ENCODE measurements around the gene NFIA. TPM values are rescaled to one million over a fixed set of nuclear protein-coding genes. Genes with fewer than 3 reads are reported as not detected.

The NFIA gene
- total and polyA plus RNA-seq, 8 donors, result 9.6 to 108 (median 37.2) TPM

DNA sequence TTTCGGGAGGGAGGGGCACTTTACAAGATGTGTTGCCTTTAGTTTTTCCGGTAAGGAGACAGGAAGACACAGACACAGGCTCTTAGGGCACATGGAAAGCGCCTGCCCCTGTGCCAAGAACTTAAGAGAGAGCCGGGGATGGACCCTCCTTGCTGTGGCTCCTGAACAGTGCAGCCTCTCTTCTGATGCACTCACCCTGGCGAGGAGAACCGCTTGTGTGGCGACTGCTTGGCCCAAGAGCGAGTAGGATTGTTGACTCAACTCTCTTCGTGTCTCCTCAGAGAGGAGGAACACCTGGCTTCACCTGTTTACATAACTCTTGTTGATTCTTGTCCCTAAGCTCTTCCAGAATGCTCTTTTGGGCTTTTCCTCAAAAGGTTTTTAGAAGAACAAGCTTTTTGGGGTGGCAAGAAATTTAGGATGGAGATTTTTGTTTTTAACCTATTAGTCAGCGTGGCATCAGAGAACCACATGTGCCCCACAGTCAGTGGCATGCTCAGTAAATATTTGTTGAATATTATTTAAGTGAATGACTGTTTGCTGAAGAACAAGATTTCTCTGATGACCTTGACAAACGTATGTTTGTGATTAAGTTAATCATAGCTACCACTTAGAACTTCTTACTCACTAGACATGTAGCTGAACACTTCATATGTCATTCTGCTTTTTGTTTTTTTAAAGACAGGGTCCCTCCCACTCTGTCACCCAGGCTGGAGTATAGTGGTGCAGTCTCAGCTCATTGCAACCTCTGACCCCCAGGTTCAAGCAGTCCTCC, 60.6 kb downstream of the NFIA start:
- Histone ChIP-seq H3K27ac (peak overlapping the region in 4 of 5 donors; percentile 30 to 54 (median 42)), H3K9me3 (no peaks in the 10 kb centered on the region), H3K4me1 (peaks cover 28 to 76% (median 46%) of the 10 kb centered on the region in 4 donors), H3K27me3 (no peaks in the 10 kb centered on the region), H3K36me3 (no peaks in the 10 kb centered on the region), H3K4me3 (no peak overlapping the region)
- 50 to 71% (median 59%) methylated on average over 11 of the region's 11 CpGs for WGBS, 5 donors
- TF ChIP-seq POLR2AphosphoS5 (IDR thresholded peaks at IDR 0.05) (no peak), POLR2A (IDR thresholded peaks at IDR 0.05) (no peak), EP300 (IDR thresholded peaks at IDR 0.05) (no peak), CTCF (IDR thresholded peaks at IDR 0.05) (no peak)
- DNase-seq, result no peak
- intact Hi-C loops (cut with DNase I; ENCODE audit: low total_unique reads), result no loop called here

DNA sequence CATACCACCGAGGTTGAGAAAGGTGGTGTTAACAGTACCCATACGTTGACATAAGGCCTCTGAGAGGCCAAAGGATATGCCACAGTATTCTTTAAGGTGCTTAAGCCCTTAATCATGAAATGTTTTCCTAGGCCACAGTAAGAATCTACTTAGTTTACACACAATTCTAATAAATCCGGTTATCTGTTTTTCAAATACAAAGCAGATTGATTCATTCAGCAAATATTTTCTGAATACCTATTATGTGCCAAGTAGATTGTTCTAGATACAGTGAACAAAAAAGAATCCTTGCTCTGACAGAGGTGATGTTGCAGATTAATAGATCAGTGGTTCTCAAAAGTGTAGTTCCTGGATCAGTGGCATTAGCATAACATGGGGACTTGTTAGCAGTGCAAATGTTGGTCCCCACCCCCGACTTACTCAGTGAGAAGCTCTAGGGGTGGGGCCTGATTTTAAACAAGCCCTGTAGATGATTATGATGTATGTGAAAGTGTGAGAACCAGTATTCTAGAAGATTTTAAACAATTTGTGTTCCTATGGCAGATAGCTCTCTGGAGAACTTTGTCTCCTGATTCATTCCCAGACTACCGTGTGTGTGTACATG, 61.6 kb downstream of the NFIA start:
- whole genome bisulfite sequencing, 5 donors, result 42 to 63% (median 45%) methylated on average over 5 of the region's 5 CpGs
- Histone ChIP-seq H3K27me3 (no peaks in the 10 kb centered on the region), H3K9me3 (no peaks in the 10 kb centered on the region), H3K36me3 (no peaks in the 10 kb centered on the region), H3K27ac (peak overlapping the region in 2 of 5 donors; percentile 29 to 36), H3K4me1 (peaks cover 28 to 85% (median 50%) of the 10 kb centered on the region in 4 donors), H3K4me3 (no peak overlapping the region)
- no peak for DNase-seq
- TF ChIP-seq EP300 (IDR thresholded peaks at IDR 0.05), result no peak
- TF ChIP-seq CTCF (IDR thresholded peaks at IDR 0.05), result no peak
- intact Hi-C loops (cut with DNase I; ENCODE audit: low total_unique reads), result no loop called here

DNA sequence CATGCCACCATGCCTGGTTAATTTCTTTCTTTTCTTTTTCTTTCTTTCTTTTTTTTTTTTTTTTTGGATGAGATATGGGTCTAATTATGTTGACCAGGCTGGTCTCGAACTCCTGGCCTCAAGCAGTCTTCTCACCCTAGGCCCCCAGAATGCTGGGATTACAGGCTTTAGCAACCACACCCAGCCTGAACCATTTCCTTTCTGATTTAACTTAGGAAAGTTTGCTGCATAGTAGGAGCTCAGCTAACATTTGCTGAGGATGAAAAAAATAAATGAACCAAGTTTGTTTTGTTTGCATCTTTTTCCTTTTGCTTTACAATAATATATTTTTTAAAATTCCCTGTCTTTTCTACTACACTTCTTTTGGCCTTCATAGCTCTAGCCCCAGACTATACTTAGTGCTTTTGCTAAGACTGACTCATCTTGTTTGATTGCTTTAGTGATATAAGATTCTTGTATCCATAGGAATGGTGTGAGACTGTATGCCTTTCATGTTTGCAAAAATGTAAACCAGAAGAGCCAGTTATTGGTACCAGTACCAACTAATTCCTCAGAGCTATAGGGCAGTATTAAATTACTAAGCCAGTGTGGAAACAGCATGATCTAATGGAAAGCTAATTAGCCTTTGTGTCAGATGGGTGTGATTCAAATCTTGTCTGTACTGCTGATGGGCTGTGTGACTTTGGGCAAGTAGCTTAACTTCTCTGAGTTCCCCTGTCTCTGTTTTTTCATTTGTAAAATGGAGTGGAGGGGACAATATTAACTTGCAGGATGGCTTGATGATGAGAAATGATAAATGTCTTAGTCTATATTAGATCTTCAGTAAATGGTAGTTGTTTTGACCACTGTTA, 66.9 kb downstream of the NFIA start:
- Histone ChIP-seq H3K4me1 (peaks cover 7 to 78% (median 36%) of the 10 kb centered on the region in 4 donors), H3K4me3 (no peak overlapping the region), H3K27me3 (no peaks in the 10 kb centered on the region), H3K9me3 (no peaks in the 10 kb centered on the region), H3K36me3 (no peaks in the 10 kb centered on the region), H3K27ac (no peak overlapping the region)
- TF ChIP-seq CTCF (IDR thresholded peaks at IDR 0.05), result no peak
- TF ChIP-seq EP300 (IDR thresholded peaks at IDR 0.05), result no peak
- no peak for TF ChIP-seq POLR2AphosphoS5 (IDR thresholded peaks at IDR 0.05)
- no peak for TF ChIP-seq POLR2A (IDR thresholded peaks at IDR 0.05)
- WGBS, 5 donors, result 82 to 92% (median 88%) methylated on average over 1 of the region's 1 CpG
- intact Hi-C loops (cut with DNase I; ENCODE audit: low total_unique reads), result no loop called here
- no peak for DNase-seq

DNA sequence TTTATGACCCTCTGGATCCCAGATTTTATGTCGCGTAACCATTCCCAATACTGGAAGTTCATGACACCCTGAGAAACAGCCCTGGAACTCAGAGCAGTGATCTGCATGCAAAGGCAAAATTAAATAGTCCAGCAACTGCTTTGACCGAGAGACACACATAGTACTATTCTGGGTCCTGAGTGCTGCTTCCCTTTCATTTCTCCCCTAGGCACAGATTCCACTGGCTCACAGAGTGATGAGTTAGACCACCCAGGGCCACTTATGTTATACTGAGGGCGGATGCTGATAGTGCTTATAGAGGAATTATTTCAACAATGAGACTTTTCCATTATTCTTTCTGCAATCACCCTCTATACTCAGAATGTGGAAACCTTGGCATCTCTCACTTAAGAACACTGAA, 69.2 kb downstream of the NFIA start:
- peak overlapping the region in 2 of 5 donors; percentile 12 to 29 for H3K27ac ChIP-seq
- intact Hi-C loops (cut with DNase I; ENCODE audit: low total_unique reads), result no loop called here

More for the DNA sequence above, 69.2 kb downstream of the NFIA start:
- H3K36me3 ChIP-seq, result no peaks in the 10 kb centered on the region
- no peaks in the 10 kb centered on the region for H3K27me3 ChIP-seq
- DNase-seq, result no peak
- 70 to 97% (median 86%) methylated on average over 4 of the region's 4 CpGs for WGBS, 5 donors
- H3K9me3 ChIP-seq, result no peaks in the 10 kb centered on the region
- no peak for TF ChIP-seq EP300 (IDR thresholded peaks at IDR 0.05)
- TF ChIP-seq CTCF (IDR thresholded peaks at IDR 0.05), result no peak
- no peak for TF ChIP-seq POLR2A (IDR thresholded peaks at IDR 0.05)
- H3K4me1 ChIP-seq, result peaks cover 7 to 78% (median 45%) of the 10 kb centered on the region in 4 donors
- no peak overlapping the region for H3K4me3 ChIP-seq
